Measurements from ENCODE around the gene TMEM165. TPM values are rescaled to one million over a fixed set of nuclear protein-coding genes. Genes with fewer than 3 reads are reported as not detected.

Gene TMEM165
- total RNA-seq, 2 donors from 2014 or later = 54.6 to 101 TPM

DNA sequence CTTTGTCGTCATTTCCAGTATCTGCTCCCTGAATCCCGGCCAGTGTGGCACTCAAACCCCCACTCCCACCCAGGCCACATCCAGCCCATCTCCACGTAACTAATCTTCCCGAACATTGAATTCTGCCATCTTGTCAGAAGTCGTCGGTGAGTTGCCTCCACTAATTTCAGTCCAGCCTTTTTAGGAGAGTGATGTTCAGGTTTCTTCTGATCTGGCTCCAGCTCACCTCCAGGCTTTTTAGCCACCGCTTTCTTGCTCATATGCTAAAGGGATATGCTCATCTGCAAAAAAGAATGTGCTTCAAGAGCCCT is 1.3 kb downstream of the TMEM165 start:
- ATAC-seq = no peak
- intact Hi-C loops (cut with DNase I) = loop anchor here in 1 of 2 donors (5.0 kb wide), 1 partner anchor 50 kb away; the partner anchor contains the start of gene SRD5A3
- peak; percentile 42 for DNase-seq

DNA sequence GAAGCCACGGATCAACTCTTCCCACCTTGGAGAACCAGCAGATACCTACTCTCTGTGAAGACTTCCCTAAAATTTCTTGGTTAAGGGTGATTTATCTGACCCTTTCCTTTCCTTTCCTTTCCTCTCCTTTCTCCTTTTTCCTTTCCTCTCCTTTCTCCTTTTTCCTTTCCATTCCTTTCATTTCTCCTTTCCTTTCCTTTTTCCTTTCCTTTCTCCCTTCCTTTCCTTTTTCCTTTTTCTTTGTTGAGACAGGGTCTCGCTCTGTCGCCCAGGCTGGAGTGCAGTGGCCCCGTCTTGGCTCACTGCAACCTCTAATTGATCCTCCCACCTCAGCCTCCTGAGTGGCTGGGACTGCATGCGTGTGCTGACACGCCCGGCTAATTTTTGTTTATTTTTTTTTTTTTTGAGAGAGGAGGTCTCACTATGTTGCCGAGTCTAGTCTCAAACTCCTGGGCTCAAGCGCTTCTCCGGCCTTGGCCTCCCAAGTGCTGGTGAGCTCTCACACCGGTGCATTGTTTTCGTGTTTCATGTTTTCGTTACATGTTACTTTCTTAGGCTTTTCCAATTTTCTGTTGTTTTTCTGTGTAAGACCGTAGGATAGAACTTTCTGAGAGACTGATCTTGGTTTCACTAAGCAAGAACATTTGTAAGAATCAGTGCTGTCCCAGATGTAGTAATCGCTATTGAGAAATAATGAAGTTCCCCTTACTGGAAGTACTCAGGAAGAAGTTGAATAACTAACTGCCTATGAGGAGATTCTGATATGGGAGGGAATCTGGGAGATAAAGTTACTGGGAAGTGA is 2.0 kb downstream of the TMEM165 start:
- intact Hi-C loops (cut with DNase I) = loop anchor here in 1 of 2 donors (5.0 kb wide), 1 partner anchor 50 kb away; the partner anchor contains the start of gene SRD5A3
- peak in 1 of 2 donors; percentile 7 for ATAC-seq
- no peak for DNase-seq

DNA sequence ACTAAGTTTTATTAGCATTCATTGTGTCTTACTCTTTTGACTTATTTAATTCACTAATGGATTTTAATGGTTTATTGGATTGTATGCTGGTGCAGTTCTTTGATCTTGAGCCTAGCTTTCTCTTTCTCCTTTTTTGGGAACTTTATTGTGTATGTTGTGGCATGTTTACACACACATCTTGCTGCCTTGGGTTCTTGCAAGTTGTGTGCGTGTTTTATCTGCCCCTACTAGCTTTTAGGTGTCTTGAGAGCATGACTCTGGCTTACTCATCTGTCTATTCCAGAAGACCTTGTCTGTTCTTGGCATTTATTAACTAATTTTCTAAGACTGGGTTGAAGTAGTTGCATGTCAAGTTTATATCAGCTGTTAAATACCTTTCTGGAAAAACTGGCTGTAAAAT is 2.7 kb downstream of the TMEM165 start:
- intact Hi-C loops (cut with DNase I) = loop anchor here in 1 of 2 donors (5.0 kb wide), 1 partner anchor 51 kb away; the partner anchor contains the start of gene SRD5A3
- ATAC-seq (no peak), DNase-seq (no peak)

DNA sequence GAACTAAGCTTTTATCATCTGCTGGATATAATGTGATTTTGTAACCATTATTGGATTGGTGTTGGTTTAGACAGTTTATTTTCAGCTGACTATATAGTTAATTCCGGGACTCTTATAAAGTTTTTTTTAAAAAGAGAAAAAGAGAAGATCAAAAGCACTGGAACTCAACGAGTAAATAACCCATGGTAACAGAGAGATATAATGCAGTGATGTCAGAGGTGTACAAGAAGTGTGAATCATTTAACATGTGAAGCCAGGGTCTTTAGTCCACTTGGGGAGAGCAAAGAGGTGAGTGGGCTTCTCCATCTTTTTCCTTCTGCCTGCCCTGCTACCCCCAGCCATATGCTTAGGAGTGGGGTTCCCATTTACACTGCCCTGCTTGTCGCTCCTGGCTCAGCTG is 3.2 kb downstream of the TMEM165 start:
- no peak for ATAC-seq
- intact Hi-C loops (cut with DNase I) = loop anchor here in 1 of 2 donors (5.0 kb wide), 1 partner anchor 52 kb away; the partner anchor contains the start of gene SRD5A3
- no peak for DNase-seq

DNA sequence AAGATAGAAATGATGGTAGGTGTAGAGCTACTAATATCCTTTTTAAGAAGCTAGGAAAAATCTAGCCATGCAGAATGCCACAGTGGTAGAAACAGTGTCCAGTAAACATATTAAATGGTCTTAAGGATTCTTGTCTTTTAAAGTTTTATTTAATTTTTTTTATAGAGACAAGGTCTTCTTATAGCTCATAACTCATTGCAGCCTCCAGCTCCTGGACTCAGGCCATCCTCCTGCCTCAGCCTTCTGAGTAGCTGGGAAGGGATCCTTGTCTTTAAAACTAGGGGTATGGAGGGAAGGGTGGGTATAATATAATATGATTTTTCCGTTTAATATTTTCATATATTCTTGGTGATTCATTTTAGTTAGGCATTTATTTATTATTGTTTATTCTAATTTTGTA is 3.8 kb downstream of the TMEM165 start:
- ATAC-seq (no peak), DNase-seq (no peak)
- intact Hi-C loops (cut with DNase I) = loop anchor here in 1 of 2 donors (5.0 kb wide), 1 partner anchor 52 kb away; the partner anchor contains the start of gene SRD5A3

DNA sequence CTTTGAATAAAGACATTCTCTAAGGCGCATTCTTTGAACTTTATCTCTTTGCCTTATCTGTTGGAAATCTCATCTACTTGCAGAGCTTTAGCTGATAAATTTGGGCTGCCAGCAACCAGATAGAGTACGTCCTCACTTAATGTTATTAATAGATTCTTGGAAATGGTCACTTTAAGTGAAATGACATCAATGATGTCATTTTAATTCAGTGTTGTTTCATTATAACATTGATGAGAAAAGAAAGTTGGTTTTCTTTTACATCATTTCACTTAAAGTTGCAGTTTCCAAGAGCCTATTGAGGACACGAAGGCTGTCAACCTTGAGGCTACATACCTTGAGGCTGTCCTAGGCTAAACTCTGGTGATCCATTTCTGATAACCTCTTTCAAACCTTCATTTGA is 9.3 kb downstream of the TMEM165 start:
- ATAC-seq (no peak), DNase-seq (no peak)
- intact Hi-C loops (cut with DNase I) = no loop called here

DNA sequence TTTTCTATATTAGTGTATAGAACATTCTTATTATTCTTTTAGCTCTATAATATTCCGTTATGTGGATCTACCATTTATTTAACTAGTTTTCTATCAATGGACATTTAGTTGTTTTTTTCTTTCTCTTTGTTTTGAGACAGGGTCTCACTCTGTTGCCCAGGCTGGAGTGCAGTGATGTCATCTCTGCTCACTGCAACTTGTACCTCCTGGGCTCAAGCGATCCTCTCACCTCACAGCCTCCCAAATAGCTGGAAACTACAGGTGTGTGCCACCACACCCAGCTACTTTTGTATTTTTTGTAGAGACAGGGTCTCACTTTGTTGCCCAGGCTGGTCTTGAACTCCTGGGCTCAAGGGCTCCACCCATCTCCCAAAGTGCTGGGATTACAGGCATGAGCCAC is 10.8 kb downstream of the TMEM165 start:
- DNase-seq = no peak
- intact Hi-C loops (cut with DNase I) = no loop called here

DNA sequence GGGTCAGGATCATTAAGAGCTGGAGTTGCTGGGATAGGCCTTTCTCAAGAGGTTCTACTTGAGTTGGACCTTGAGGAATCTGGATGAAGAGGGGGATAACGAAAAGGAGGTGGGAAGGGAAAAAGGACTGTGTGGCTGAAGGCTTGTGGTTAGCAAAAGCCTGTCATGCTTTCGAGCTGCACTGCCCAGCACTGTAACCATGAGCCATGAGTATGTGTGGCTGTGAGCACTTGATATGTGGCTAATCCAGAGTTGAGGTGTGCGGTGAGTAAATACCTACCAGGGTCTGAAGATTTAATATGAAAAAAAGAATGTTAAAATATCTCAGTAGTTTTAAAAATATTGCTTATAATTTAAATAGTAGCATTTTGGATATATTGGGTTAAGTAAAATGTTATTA is 11.4 kb downstream of the TMEM165 start:
- DNase-seq (no peak), ATAC-seq (no peak)
- intact Hi-C loops (cut with DNase I) = no loop called here

More for the DNA sequence above, 10.8 kb downstream of the TMEM165 start:
- ATAC-seq = no peak

DNA sequence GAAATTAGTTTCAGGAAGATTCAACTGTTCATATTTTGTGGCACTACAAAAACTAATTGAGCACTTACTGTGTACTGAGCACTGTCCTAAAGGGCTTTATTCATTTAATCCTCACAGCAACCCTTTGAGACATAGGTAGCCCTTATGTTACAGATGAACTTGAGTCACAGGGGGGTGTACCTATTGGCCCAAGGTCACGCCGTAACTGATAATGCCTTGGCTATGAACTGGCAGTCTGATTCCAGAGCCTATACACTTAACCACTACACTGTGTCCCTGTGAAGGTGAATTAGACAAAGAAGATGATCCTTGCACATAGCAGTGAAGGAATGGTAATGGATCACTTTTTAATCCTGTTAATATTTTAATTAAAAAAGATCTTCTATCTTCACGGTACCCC is 12.0 kb downstream of the TMEM165 start:
- intact Hi-C loops (cut with DNase I) = no loop called here

DNA sequence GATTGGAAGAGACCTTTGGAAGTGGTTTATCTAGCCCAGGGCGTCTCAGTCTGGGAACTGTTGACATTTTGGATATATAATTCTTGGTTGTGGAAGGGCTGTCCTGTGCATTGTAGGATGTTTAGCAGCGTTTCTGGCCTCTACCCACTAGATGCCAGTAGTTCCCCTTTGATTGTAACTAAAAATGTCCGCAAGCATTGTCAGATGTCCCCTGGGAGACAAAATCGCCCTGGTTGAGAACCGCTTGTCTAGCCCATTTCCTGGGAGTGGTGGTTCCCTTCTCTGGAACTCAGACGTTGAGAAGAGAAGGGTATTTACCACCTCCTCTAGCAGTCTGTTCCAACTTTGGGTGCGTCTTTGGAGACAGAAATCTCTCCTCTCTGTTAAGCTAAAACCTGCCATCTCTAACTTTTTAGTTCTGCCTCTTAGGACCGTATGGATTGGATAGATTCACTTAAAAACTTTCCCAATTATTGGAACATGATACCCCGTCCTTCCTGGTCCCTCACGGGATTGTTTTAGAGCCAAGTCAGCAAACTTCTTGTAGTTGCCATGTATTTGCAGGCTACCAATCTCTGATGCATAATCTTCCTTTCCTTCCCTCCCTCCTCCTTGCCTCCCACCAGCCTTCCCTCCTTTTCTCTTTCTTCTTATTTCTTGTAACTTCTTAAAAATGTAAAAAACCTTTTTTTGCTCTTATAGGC is 13.9 kb downstream of the TMEM165 start:
- DNase-seq = no peak
- intact Hi-C loops (cut with DNase I) = no loop called here
- peak; percentile 60 to 76 for ATAC-seq

More for the DNA sequence above, 12.0 kb downstream of the TMEM165 start:
- no peak for DNase-seq
- ATAC-seq = no peak

DNA sequence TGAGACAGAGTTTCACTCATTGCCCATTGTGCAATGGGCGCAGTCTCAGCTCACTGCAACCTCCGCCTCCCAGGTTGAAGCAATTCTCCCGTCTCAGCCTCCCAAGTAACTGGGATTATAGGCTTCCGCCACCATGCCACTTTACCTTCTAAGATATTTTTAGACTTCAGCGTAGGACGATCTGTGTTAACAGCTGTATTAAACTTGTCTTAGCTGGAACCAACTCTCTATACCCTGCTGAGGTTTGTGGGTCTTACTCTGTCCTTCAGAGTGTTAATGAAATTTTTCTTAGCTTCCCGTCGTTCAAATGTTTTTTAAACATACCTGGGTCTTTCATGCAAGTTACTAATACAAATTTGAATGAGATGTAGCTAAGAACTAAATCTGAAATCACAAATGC is 14.7 kb downstream of the TMEM165 start:
- intact Hi-C loops (cut with DNase I) = no loop called here
- DNase-seq (no peak), ATAC-seq (peak; percentile 12 to 14)

DNA sequence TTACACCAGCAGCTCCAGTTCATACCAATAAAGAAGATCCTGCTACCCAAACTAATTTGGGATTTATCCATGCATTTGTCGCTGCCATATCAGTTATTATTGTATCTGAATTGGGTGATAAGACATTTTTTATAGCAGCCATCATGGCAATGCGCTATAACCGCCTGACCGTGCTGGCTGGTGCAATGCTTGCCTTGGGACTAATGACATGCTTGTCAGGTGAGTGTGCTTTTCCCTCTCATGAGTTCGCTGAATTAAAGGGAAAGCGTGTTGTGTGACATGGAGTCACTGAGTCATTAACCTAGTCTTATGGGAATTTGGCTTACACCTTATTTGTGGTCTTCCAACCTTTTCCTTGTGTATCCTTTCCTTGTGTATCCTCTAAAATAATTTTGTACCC is 15.9 kb downstream of the TMEM165 start:
- ATAC-seq (no peak), DNase-seq (no peak)
- intact Hi-C loops (cut with DNase I) = no loop called here

DNA sequence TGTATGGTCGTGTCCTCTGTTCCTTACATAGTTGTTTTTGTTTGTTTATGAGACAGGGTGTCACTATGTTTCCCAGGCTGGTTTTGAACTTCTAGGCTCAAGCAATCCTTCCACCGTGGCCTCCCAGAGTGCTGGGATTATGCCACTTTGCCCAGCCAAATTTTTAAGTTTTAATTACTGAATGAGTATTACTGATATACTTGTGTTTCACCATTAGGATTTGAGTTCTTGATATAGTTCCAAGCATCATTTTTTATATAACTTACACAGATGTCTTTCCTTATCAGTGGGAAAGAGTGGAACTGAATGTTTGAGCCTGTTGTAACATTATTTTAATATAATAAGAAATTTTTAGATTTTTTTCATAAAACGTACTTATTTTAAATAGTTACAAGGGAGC is 20.4 kb downstream of the TMEM165 start:
- no peak for DNase-seq

DNA sequence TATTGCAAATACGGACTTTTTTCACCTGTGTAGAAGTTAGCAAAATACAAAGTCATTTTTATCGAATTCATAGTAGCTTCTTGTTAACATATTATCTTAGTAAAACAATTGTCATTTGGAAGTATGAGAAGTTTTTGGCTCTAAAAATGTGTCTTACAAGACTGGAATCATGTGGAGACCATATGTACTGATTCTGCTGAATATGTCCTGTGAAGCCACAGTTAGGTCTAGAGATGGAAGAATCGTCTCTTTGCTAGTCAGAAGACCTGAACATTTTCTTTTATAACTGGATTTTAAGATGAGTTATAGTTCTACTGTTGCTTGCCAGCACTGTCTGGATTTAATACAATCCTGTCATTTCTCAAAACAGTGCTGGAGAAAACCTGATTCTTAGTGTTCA is 29.0 kb downstream of the TMEM165 start:
- intact Hi-C loops (cut with DNase I) = loop anchor here in 1 of 2 donors (5.0 kb wide), 1 partner anchor 48 kb away; no protein-coding TSS in a partner anchor
- ATAC-seq = no peak

More for the DNA sequence above, 20.4 kb downstream of the TMEM165 start:
- ATAC-seq = no peak
- intact Hi-C loops (cut with DNase I) = no loop called here

DNA sequence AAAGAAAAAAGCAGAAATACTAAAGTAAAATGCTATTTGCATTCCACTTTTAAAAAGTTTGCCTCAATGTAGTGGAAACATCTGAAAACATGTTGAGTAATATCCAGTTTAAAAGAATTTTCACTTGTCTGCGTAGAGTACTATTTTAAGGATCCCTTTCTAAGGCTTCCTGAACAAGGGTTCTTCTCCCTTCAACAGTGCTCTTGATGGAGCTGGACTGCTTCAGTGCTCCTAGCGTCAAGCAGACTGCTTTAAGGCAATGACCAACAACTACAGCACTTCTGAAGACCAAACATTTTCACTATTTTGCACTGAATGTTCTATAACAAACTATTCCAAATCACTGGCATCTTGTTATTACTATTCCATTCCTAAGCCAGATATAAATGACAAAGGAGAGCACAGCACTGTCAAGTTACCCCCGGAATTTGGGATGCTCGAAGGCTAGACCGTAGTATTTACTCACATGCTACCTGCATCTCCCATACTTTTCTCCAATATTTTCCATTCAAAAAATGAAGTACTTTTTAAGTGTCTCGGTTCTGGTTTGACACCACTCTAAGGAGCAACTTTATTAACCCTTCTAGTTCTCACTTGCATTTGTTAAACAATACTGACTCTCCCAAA is 36.1 kb downstream of the TMEM165 start:
- ATAC-seq = no peak
- no peak for DNase-seq
- intact Hi-C loops (cut with DNase I) = no loop called here

More for the DNA sequence above, 29.0 kb downstream of the TMEM165 start:
- no peak for DNase-seq

DNA sequence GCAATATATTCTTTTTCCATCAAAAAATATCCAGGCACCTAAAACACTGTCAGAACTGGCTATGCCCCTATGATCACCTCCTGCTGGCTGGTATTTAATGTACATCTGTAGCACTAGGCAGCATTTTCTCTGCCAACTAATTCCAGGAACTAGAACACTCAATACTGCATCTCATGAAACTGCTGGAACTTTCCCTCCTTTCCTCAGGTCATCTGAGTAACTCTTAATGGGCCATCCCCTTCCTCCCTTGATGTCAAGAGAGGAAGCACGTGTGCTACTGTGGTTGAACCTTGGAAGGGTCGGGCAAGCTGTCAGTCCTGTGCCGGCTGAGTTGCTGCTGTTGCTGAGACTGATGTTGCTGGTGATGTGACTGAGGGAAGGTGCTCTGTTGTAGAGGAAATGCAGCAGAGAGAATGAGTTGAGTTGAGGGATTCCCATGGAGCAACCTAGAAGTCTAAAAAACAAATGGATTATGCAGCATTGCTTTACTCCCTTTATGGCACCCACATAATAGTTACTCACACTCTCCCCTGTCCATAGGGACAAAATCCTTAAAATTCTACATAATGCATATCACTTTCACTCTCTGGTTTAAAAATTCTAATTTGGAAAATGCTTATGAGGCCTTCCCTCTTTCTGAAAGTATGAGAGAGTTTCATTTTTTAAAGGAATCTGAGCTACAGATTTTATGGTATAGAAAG is 39.5 kb downstream of the TMEM165 start:
- intact Hi-C loops (cut with DNase I) = no loop called here
- ATAC-seq (peak in 1 of 2 donors; percentile 50), DNase-seq (no peak)

DNA sequence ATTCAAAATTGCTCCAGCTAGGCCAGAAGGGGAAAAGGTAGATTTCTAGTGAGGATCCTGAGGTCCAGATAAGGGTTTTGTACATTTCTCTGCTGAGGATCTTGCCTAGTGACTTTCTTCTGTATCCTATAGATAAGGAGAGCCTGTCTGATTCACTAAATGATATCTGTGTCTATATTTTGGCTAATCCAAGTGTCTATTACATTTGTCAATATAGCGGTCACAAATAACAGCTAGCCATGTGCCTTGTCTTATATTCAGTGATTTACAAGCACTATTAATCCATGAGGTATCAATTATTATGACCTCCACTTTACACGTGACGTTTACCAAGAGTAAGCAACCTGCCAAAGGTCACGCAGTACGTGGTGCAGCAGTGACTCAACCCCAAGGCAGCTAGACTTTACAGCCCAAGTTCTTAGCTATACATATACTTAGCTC is 41.6 kb downstream of the TMEM165 start:
- intact Hi-C loops (cut with DNase I) = no loop called here
- DNase-seq = no peak
- peak in 1 of 2 donors; percentile 19 for ATAC-seq

DNA sequence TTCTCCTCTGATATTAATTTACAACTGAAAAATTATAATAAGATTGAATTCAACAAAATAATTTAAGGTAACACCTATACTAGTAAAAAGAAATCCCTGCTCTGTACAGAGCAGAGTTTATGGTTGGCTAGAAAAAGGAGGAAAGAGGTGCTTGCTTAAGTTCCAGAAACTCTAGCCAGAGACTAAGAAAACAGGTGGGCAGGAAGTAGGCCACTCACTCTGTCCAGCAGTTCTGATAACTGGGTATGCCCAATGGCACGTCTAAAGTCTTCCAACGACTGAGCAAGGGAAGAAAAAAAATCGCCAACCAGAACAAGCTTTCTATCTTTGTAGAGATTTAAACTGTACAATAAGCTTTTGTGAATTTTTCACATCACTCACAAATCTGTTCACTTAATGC is 42.1 kb downstream of the TMEM165 start:
- DNase-seq = no peak
- ATAC-seq = peak in 1 of 2 donors; percentile 7
- intact Hi-C loops (cut with DNase I) = no loop called here

DNA sequence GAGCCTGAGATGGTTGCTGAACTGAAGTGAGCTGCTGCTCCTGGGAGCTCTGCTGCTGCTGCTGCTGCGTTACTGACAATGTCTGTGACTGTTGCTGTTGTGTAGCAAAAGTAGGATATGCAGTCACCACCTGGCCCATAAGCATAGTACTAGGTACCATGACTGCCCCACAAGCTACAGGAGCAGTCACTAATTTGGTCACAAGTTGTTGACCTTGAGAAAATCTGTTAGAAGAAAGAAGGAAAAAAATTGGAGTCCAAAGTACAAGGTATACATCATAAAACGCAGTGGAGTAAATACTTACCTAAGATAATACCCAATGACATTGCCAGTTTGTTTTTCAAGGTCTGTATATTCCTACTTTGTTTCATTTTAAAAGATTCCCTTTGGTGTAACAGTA is 42.6 kb downstream of the TMEM165 start:
- no peak for DNase-seq
- intact Hi-C loops (cut with DNase I) = no loop called here
- no peak for ATAC-seq

Measured in left cardiac atrium (tissue), 4 donors.